B cell (primary cell): ENCODE measurements around the gene SMIM36.

Source experiments
- EZH2 ChIP-seq: IDR thresholded peaks from 2 replicates; pipeline ENCODE4 v1.6.1; 2012; ENCODE audit warnings: borderline replicate concordance, low read depth, mild to moderate bottlenecking, moderate library complexity, low read length; ENCODE audit not compliant: insufficient read depth, poor library complexity, severe bottlenecking
- TF ChIP-seq, protein P1 (sequence below): fragments of 200-600 bp; IDR thresholded peaks from one replicate; pipeline ENCODE4 v1.8.0; 2022; ENCODE audit warnings: antibody characterized with exemption, mild to moderate bottlenecking

DNA sequence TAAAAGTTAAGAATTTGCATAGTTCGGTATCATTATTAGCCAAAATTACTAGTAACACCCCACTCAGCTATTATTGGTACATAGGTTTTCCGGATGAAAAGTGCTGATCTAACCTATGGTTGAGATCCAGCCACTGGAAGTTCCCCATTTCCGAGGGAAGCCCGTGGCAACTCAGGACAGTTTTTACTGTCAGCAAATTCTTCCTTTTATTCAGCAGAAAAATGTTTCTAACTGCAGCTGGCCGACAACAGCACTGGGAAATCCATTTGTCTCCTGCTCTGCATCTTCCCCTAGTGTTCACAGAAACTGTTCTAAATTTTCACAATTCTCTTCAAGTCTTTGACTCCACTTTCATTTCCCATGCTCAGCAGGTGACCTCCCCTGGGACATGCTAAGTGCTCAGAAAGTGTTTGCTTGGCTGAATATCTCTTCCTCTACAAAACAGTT, 74.1 kb downstream of the SMIM36 start:
- TF ChIP-seq, protein P1, sequence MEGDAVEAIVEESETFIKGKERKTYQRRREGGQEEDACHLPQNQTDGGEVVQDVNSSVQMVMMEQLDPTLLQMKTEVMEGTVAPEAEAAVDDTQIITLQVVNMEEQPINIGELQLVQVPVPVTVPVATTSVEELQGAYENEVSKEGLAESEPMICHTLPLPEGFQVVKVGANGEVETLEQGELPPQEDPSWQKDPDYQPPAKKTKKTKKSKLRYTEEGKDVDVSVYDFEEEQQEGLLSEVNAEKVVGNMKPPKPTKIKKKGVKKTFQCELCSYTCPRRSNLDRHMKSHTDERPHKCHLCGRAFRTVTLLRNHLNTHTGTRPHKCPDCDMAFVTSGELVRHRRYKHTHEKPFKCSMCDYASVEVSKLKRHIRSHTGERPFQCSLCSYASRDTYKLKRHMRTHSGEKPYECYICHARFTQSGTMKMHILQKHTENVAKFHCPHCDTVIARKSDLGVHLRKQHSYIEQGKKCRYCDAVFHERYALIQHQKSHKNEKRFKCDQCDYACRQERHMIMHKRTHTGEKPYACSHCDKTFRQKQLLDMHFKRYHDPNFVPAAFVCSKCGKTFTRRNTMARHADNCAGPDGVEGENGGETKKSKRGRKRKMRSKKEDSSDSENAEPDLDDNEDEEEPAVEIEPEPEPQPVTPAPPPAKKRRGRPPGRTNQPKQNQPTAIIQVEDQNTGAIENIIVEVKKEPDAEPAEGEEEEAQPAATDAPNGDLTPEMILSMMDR = peak; percentile 33
- TF ChIP-seq EZH2 = no peak
